GM18520 (cell line): ENCODE measurements around the gene CALML3.

Experiments
- ATAC-seq: cut with Tn5 transposase; IDR thresholded peaks from one replicate; pipeline ENCODE4 v1.9.1; 2021; ENCODE audit not compliant: unreplicated experiment

Gene CALML3

DNA sequence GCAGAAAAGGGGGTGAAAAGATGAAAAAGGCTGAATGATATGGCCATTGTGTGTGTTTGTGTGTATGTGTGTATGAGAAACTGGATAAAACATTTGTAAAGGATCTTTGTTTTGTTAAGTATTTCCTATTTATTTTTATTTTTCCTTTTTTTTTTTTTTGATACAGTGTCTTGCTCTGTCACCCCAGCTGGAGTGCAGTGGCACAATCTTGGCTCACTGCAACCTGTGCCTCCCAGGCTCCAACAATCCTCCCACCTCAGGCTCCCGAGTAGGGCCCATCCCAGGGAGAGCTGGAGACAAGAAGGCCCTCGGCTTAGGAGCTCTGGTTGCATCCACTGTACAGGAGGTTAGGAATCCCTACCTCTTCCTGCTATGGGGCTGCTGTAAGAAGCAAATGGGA, 18.5 kb upstream of the CALML3 start:
- no peak for ATAC-seq

DNA sequence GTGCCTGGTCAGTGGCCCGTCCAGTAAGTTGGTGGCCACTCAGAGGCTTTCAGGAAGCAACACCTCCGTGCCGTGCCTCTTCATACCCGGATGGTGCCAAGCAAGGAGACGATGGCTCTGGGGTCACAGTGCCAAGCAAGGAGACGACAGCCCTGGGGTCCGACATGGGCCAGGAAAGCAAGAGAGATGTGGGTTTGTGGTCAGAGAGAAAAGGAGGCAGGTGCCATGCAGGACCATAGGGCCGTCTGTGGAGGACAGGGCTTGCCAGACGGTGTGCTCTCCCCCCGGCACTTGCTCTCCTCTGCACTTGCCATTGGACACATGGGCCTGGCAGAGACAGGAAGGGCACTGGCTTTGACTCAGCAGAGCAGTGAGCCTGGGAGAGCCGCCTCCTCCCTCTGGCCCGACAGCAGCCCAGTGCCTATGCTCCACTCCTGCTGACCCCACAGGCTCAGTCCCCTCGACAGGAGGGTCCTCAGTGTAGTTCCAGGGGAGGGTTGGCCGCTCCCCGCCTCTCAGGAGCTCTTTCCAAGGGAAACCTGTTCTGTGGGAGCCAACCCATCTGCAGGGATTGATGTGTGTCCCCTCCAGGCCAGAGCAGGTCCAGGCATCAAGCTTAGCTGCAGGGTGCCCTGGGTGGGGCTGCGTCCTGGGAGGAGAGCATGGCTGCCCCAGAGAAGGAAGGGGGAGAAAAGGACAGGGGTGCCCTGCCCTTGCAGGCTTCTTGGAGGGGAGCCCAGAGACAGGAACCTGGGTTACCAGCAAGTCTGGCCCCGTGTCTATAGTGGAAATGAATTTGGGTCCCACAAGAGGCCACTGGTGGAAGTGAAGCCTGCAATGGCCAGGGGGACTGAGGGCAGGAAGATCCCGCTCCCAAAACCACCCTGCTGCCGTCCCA, 17.8 kb upstream of the CALML3 start:
- no peak for ATAC-seq

DNA sequence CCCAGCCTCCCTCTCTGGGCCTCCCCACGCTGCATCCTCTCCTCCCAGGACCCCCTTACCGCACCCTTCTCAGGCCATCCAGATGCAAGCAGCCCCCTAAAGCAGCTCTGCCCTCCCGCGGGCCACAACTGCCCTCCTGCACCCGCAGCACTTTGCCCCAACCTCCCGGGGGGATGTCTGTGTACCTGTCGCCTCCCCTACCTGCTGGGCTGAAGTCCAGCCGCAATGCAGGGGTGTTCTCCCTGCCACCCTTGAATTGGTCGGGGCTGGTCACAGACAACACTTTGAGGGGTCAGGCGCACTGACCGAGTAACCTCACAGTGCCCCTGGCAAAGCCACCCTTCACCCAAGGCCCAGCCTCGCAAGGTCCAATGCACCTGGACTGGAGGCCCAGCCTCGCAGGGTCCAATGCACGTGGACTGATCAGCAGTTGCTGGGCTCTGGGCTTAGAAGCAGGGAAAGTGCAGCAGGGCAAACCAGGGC, 17.1 kb upstream of the CALML3 start:
- ATAC-seq: no peak

DNA sequence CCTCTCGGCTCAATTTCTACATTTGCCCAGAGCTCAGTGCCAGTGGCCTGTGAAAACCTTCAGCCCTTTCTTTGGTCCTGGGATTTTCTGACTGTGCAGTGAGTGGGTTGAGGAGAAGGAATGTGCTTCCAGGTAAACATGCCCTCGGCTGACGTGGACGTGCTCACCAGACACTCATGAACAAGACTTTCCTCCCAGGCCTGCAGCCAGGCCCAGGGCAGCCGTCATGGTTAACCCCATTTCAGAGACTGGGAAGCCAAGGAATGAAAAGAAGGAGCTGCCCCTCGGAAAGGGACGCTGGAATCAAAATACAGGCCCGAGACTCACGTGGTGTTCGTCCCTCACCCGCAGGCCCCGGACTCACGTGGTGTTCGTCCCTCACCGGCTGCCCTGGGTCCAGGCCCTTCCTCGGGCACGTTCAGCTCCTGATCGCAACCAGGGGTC, 16.6 kb upstream of the CALML3 start:
- ATAC-seq: no peak

DNA sequence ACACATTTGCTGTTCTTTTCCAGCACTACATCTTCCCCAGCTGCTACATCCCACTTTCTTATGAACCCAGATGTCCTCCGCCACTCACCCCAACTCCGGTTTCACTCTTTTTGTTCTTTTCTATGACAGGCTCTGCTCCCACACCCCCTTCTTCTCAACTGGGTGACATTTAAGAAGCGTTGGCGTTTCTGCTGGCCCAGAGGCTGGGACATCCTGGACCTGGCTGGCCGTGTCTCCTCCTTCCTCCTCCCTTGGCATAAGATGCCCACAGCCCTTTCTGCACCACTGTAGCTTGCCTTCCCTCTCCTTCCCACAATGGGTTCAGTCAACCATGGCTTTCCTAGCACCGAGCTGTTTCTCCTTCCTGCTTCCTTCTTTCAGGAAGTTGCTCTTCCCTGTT, 16.0 kb upstream of the CALML3 start:
- no peak for ATAC-seq

DNA sequence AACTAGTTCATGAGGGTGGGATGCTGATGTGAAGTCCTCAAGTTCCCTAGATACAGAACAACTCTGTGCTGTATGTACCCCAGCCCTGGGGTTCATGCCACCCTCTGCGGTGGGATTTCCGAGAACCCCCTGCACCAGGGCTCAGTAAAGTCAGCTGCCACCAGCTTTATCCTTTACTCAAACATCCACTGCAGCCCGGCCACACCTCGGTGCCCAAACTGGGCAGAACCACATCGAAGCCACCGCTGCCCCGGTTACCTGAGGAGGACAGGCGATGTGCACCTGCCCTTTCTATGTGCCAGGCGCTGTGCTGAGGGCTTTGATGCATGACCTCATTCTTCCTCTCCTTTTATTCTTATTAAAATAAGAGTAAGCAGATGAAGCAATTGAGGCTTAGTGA, 15.5 kb upstream of the CALML3 start:
- no peak for ATAC-seq

DNA sequence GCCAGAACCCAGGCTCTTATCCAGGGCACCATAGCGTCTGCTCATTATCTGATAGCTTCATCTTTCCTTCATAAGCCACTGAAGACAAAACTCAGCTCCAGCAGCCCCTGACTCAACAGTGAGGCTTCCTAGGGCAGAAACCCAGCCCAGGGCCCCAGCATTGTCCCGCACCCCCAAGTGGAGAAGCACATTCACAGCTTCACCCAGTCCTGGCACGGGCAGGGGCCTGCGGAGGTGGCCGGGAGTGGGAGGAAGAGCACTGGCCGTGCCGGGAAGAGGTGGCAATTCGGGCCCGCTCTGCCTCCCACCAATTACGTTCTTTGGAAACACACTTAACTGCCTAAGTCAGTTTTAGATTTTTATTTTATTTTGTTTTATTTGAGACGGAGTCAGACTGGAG, 15.1 kb upstream of the CALML3 start:
- ATAC-seq: no peak

DNA sequence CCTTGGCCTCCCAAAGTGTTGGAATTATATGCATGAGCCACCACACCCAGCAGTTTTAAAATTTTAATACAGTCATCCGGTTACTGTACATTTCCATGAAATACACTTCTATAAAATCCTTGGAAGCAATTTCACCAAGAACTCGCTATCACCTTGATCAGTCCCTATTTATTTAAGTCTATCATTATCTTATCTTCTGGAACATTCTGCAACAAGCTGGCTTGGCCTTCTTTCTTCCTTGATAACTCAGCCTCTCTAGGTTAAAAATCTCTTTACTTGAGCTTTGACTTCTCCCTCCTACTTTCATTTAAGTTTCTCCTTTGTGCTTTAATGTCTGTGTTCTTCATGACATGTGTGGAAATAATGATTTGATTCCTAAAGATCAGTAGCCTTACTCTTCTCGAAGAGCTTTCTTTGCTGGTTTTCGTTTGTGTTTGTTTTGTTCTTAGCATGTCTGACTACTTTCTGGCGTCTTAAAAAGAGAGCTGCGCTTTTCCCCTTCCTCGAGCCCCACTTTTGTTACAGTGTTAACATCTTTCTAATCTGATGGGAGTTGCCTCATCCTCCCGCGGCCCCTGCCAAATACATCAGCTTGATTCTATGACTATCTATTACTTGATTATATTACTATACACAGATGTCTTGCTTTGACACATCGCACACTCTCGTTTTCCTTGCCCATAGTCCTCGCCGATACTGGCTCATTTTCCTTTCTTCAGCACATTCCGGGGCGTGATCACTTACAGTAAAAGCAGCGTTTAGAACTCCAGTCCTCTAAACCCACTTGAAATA, 14.3 kb upstream of the CALML3 start:
- ATAC-seq: no peak

DNA sequence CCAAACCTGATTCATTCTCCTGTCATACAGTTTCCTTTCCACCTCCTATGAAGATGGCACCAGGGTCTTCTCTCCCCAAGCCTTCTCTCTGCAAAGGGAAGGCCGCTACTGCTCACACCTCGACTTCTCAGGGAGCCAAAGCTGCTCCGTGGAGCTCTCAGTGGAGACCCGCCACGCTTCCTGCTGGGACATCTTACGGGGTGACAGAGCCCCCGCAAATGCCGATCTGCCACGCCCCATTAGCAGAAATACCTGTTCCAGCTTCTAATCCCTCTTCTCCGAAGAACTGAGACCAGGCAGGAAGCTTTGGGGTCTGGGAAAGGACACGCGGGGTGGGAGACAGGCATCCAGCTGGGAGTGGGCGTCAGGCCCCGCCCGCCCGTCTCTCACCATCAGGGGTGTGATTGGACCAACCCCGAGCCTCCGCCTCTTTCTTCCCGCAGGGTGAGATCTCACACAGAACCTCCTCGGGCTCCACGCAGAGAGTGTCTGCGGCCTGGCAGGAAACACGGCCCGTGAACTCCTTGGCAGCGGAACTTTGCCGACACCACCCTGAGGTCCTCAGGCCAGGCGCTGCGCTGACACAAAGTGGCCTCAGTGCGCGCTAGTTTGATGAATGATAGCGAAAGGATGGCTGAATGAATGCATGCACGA, 13.4 kb upstream of the CALML3 start:
- no peak for ATAC-seq

DNA sequence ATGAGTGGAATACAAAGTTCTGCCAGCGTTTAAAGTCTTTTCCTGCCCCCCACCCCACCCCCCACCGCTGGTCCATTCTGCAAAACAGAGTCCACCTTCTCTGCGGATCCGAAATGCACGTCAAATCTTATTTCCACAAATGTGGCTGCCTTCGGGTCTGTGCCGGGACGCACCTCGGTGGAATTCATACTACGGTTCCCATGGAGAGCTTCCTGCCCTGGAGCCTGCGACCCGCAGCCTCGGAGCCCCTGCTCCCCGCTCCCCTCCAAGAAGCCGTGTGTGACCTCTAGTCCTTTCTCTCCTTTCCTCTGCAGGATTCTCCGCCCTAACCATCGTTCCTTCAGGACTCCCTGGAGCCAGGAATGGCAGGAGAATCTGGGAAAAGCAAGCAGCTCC, 12.9 kb upstream of the CALML3 start:
- ATAC-seq: no peak

DNA sequence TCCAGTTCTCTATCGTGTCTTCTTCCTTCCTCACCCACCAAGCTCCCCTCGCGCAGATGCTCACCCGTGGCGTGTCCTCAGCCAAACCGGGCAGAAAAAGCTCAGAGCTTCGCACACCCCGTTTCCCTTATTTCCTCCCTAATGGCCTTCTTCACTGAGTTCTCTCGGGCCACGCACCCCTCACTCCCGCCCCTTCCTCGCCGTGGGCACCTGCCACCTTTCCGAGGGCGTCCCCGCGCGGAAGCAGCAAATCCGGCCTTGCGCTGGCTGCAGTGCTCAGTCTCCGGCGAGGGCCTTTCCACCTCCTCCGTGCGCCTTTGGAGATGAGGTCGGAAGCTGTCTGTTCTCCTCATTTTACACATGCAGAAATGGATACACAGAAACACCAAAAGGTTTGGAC, 12.4 kb upstream of the CALML3 start:
- ATAC-seq: no peak

DNA sequence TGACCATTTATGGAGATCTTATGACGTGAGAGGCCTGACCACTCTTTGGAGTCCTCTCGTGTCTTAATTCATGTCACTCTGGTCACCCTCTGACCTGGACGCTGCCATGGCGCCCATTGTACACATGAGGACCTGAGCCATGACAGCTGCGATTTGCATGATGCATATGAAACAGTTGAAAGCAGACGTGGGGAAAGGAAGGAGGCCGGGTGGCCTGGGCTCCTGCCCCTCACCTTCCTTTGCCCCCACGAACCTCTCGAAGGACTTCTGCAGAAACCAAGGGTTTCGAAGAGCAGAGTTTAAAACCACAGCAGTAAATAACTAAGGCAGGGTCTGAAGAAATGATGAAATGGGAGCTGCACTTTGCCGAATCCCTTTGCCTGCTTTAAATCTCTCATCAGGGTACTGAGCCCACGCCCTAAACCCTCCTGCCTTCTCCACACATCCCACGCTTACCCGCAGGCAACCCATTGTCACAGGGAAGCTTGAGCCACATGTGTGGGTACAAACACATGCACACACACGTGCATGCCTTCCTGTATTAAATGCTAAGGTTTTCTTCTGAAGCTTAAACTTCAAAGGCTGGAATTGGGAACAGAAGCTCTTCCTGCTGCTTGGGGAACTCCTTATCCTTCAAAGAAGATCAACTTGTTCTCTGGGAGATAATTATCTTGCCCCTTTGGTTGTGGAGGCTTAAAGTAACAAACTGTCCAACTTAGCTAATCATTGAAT, 11.7 kb upstream of the CALML3 start:
- no peak for ATAC-seq

DNA sequence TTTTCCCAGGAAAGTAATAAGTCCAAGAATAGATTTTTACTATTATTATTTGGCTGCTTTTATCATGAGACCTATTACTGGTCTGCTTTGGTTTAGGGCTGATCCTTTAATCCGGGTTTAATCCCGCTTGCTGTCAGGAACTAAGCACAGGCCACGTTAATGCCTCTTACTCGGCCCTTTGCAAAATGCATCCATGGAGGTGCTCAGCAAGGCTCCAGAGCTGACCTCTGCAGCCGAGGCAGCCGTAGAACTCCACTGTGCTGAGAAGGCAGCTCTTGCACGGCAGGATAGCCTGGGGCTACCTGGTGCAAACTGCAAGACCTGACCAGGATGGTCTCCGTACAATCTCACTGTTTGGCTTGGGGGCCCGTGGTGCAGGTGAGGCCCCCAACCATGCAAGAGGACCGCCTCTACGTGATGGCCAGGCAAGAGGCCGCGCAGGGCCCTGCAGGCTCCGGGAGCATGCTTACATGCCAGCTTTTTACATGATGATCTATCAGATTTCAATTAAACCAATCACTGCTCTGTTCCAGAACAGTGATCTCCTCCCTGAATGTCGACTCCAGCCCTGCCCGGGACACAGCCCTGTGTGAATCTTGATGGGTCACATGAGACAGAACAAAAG, 10.4 kb upstream of the CALML3 start:
- no peak for ATAC-seq

DNA sequence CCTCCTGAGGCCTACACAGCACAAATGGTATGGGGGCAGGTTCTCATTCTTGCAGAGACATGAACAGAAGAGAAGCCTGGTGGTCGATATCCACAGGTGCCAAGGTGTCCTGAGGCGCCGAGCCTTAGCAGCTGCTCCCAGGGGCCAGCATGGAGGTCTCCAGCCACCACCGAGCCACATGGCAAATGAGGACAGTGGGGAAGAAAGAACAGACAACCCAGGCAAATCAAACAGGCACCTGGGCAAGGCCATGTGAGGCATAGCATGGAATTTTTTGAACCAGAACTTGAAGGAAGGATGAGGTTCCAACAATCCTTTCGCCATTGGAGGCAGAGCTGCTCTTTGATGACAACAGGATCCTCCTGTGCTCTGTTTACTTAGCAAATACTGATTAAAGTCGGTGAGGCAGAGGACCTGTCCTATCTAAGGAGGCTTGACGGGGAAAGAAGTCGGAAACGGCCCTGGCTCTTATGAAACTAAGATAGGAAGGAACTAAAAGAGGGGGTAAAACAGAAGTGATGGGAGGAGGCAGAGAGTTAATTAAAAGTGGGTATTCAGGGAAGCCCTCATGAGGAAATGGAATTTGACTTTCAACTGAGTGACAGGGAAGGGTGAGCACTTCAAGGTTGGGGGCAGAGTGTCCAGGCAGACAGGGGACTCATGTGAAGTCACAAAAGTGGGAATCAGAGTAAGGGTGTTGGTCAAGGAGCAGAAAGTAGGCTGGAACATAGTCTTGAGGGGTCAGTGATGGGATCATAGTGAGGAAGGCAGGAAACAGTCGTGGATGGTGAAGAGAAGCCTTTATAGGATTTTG, 8.6 kb upstream of the CALML3 start:
- no peak for ATAC-seq

DNA sequence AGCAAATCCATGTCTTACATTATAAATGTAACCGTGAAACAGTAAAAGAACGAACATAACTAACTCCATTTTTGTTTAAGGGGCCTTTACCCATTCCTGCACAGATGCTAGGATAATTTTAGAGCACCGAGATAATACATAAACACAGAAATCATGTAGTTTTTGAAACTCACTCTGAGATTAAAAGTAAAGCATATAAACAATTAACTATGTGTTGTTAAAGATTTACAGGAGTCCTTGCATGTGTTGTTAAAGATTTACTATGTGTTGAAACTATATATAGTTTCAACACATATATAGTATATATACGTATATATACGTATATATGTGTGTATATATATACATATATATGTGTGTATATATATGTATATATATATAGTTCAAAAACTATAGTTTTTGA, 7.2 kb upstream of the CALML3 start:
- no peak for ATAC-seq

DNA sequence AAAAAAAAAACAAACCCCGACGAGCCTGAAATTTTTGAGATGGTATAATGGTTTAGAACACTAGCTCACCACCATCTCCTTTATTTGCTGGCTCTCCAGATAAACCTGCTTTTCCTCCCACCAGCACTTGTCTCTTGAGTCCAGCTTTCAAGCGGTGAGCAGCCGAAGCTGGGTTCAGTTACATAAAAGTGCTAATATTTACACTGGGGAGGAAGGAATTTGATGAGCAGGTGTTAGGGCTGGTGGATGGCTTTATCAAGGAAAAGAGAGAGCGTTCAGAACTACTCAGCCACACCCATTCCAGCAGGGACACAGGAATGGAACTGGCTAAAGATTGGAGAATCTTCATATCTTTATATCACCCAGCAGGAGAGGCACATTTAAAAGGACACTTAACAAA, 6.6 kb upstream of the CALML3 start:
- ATAC-seq: no peak

DNA sequence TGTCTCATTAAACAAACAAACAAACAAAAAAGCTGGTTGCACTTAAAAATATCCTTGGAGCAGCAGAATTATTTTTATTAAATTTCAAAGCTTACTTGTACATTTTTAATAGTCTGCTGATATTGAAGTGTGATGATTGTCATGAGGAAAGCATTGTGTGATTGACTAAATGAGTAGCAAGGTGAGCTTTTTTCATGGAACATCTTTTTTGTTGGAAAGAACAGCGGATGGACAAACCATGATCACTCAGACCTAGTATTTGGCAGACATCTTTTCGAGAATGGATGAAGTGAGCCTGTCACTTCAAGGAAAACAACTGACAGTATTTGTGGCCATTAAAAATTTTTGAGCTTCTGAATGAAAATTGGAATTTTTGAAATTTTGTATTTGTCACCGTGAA, 5.7 kb upstream of the CALML3 start:
- ATAC-seq: no peak

DNA sequence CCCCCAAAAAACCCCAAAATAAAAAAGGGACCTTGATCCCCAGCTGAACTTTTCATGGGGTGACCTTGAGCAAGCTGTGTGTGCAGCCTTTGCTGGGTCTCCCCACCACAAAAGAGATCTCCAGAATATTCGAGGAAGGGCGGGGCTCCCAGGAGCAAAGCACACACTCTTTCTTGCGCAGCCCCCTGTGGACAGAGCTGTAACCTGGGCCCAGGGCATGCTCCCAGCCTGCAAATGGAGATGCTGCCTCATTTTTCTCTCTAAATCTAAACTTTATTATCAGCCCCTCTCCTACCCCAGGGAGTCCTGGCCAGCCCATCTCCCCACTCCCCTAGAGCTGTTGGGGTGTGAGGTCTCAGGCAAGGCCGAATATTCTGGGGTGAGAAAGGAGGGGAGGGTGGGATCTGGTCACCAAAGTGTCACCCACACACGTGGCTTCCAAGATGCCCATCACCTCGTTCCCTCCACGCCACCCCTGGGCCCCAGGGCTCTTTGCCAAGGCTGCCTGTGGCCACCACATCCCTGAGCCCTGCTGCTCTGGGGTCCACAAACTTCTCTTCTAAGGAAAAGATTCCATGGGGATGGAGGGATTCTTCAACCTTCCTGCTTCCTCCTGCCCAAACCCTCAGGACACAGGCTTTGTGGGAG, 1.7 kb upstream of the CALML3 start:
- no peak for ATAC-seq
